ENCODE results near the gene CAMTA1. TPM values are rescaled to one million over a fixed set of nuclear protein-coding genes. Genes with fewer than 3 reads are reported as not detected.

Gene CAMTA1
- total RNA-seq, 1 donor from 2014 or later, result 40.9 TPM

- no peak for DNase-seq (ENCODE audit: low read depth in 2 of 2)
Measured at GRCh38 chr1:6776895-6777294, 8.4 kb upstream of the CAMTA1 start.

GRCh38 chr1:6777813-6778212, 7.4 kb upstream of the CAMTA1 start:
- DNase-seq (ENCODE audit: low read depth in 2 of 2), result no peak

- DNase-seq (ENCODE audit: low read depth in 2 of 2), result no peak
Measured at GRCh38 chr1:6779089-6779805, 6.0 kb upstream of the CAMTA1 start.

GRCh38 chr1:6782151-6782550, 3.1 kb upstream of the CAMTA1 start:
- DNase-seq (ENCODE audit: low read depth in 2 of 2), result no peak

- no peak for DNase-seq (ENCODE audit: low read depth in 2 of 2)
Measured at GRCh38 chr1:6783221-6783620, 2.0 kb upstream of the CAMTA1 start.

GRCh38 chr1:6783936-6784559, 1.2 kb upstream of the CAMTA1 start:
- peak in 1 of 2 donors; percentile 21 for DNase-seq (ENCODE audit: low read depth in 2 of 2)

GRCh38 chr1:6784560-6785317, 515 bp upstream of the CAMTA1 start:
- peak; percentile 100 for DNase-seq (ENCODE audit: low read depth in 2 of 2)

GRCh38 chr1:6785728-6786505, 663 bp downstream of the CAMTA1 start:
- peak; percentile 39 to 60 for DNase-seq (ENCODE audit: low read depth in 2 of 2)

- DNase-seq (ENCODE audit: low read depth in 2 of 2), result peak; percentile 8 to 38
Measured at GRCh38 chr1:6788946-6789345, 3.7 kb downstream of the CAMTA1 start.

GRCh38 chr1:6790146-6790545, 4.9 kb downstream of the CAMTA1 start:
- DNase-seq (ENCODE audit: low read depth in 2 of 2), result no peak

- DNase-seq (ENCODE audit: low read depth in 2 of 2), result peak; percentile 70 to 76
Measured at GRCh38 chr1:6794164-6794563, 8.9 kb downstream of the CAMTA1 start.

- no peak for DNase-seq (ENCODE audit: low read depth in 2 of 2)
Measured at GRCh38 chr1:6795203-6795602, 9.9 kb downstream of the CAMTA1 start.

- DNase-seq (ENCODE audit: low read depth in 2 of 2), result peak; percentile 72 to 84
Measured at GRCh38 chr1:6795661-6796060, 10.4 kb downstream of the CAMTA1 start.

- DNase-seq (ENCODE audit: low read depth in 2 of 2), result no peak
Measured at GRCh38 chr1:6796095-6796494, 10.8 kb downstream of the CAMTA1 start.

GRCh38 chr1:6799499-6799898, 14.2 kb downstream of the CAMTA1 start:
- peak in 1 of 2 donors; percentile 24 for DNase-seq (ENCODE audit: low read depth in 2 of 2)

- peak in 1 of 2 donors; percentile 61 for DNase-seq (ENCODE audit: low read depth in 2 of 2)
Measured at GRCh38 chr1:6800745-6801144, 15.5 kb downstream of the CAMTA1 start.

GRCh38 chr1:6801199-6801598, 15.9 kb downstream of the CAMTA1 start:
- DNase-seq (ENCODE audit: low read depth in 2 of 2), result no peak

GRCh38 chr1:6801966-6802365, 16.7 kb downstream of the CAMTA1 start:
- DNase-seq (ENCODE audit: low read depth in 2 of 2), result peak in 1 of 2 donors; percentile 12

GRCh38 chr1:6802454-6802853, 17.2 kb downstream of the CAMTA1 start:
- no peak for DNase-seq (ENCODE audit: low read depth in 2 of 2)

- DNase-seq (ENCODE audit: low read depth in 2 of 2), result no peak
Measured at GRCh38 chr1:6802893-6803292, 17.6 kb downstream of the CAMTA1 start.

GRCh38 chr1:6803357-6803756, 18.1 kb downstream of the CAMTA1 start:
- DNase-seq (ENCODE audit: low read depth in 2 of 2), result no peak

GRCh38 chr1:6805004-6805416, 19.8 kb downstream of the CAMTA1 start:
- peak in 1 of 2 donors; percentile 83 for DNase-seq (ENCODE audit: low read depth in 2 of 2)

Data from lung microvascular endothelial cell (primary cell).